H1 (cell line): ENCODE results near the gene FANK1. TPM values are rescaled to one million over a fixed set of nuclear protein-coding genes. Genes with fewer than 3 reads are reported as not detected.

Experiments used
- CTCF ChIA-PET: fragments of 300-600 bp; sonication (Branson Sonifier 250); formaldehyde crosslinking; loops from one replicate; lab custom pipeline; 2021; ENCODE audit not compliant: partially characterized antibody; lab: Charles Lee
- POLR2A ChIA-PET: fragments of 300-600 bp; sonication (Branson Sonifier 250); formaldehyde crosslinking; loops from one replicate; lab custom pipeline; 2021; ENCODE audit warnings: inconsistent platforms; ENCODE audit not compliant: partially characterized antibody; lab: Charles Lee
- DNase-seq, 2 experiments: peaks; one replicate each; pipeline versions ENCODE4 v3.0.0 to v3.0.0-alpha.2; 2010 to 2022; ENCODE audit warnings: low spot score in 2 of 2, low read depth in 1 of 2, mixed read lengths in 1 of 2
- FAIRE-seq: peaks from 2 replicates; lab custom pipeline; 2011; peaks lifted over from hg19 to GRCh38; lab: Jason Lieb, UNC
- H2AFZ ChIP-seq: 2 replicates; pipeline ENCODE4 v1.8.1; 2012; ENCODE audit warnings: low read length, inconsistent platforms
- H2AK5ac ChIP-seq: 2 replicates; pipeline ENCODE4 v1.6.1; 2013; ENCODE audit warnings: low read depth, low read length
- H2BK120ac ChIP-seq: replicated peaks from 2 replicates; pipeline ENCODE3; 2013; ENCODE audit warnings: low read depth, low read length, inconsistent platforms
- H2BK12ac ChIP-seq: 2 replicates; pipeline ENCODE4 v1.6.1; 2013; ENCODE audit warnings: low read depth, low read length
- H2BK15ac ChIP-seq: 2 replicates; pipeline ENCODE4 v1.6.1; 2013; ENCODE audit warnings: low read length
- H2BK20ac ChIP-seq: 2 replicates; pipeline ENCODE4 v1.6.1; 2013; ENCODE audit warnings: low read length
- H2BK5ac ChIP-seq: 2 replicates; pipeline ENCODE4 v1.6.1; 2013; ENCODE audit warnings: low read depth, low read length
- H3K14ac ChIP-seq: 2 replicates; pipeline ENCODE4 v1.6.1; 2013; ENCODE audit warnings: inconsistent platforms; ENCODE audit not compliant: insufficient read length
- H3K18ac ChIP-seq: 2 replicates; pipeline ENCODE4 v1.6.1; 2013; ENCODE audit warnings: low read length; ENCODE audit errors: extremely low read depth
- H3K23ac ChIP-seq: 2 replicates; pipeline ENCODE4 v1.6.1; 2013; ENCODE audit warnings: inconsistent platforms; ENCODE audit not compliant: insufficient read length
- H3K23me2 ChIP-seq: 2 replicates; pipeline ENCODE4 v1.6.1; 2013; ENCODE audit warnings: low read depth, low read length
- H3K27ac ChIP-seq: 2 replicates; pipeline ENCODE4 v1.6.1; 2011; ENCODE audit warnings: low read depth, low read length, inconsistent platforms
- H3K27me3 ChIP-seq, 4 experiments: replicated peaks in 1 of 4; 1 replicate in 1 of 4; 2 replicates in 3 of 4; pipeline versions ENCODE4 v1.6.1 to v1.8.1; 2011 to 2013; ENCODE audit warnings: low read length in 3 of 4, mild to moderate bottlenecking in 3 of 4, inconsistent platforms in 2 of 4, mixed read lengths in 2 of 4, moderate library complexity in 1 of 4; ENCODE audit not compliant: control insufficient read depth in 3 of 4, insufficient read depth in 3 of 4; ENCODE audit errors: extremely low read depth in 1 of 4
- H3K36me3 ChIP-seq, 4 experiments: 2 replicates each; pipeline versions ENCODE4 v1.6.1 to v1.8.1; 2011 to 2013; ENCODE audit warnings: mild to moderate bottlenecking in 4 of 4, low read length in 3 of 4, moderate library complexity in 2 of 4, control low read depth in 1 of 4, inconsistent platforms in 1 of 4; ENCODE audit not compliant: insufficient read depth in 4 of 4, control insufficient read depth in 2 of 4
- H3K4ac ChIP-seq: replicated peaks from 2 replicates; pipeline ENCODE3; 2013; ENCODE audit warnings: low read length, low read depth, mixed read lengths, inconsistent platforms; ENCODE audit not compliant: insufficient read length
- H3K4me1 ChIP-seq, 4 experiments: replicated peaks in 1 of 4; 1 replicate in 1 of 4; 2 replicates in 3 of 4; pipeline versions ENCODE4 v1.6.1 to v1.8.1; 2011 to 2013; ENCODE audit warnings: low read length in 3 of 4, inconsistent platforms in 2 of 4, mixed read lengths in 1 of 4; ENCODE audit not compliant: insufficient read depth in 4 of 4, control insufficient read depth in 3 of 4
- H3K4me2 ChIP-seq, 2 experiments: 2 replicates each; pipeline versions ENCODE4 v1.6.1 to v1.8.1; 2011 to 2013; ENCODE audit warnings: low read depth in 2 of 2, low read length in 2 of 2, control low read depth in 1 of 2, inconsistent platforms in 1 of 2, mild to moderate bottlenecking in 1 of 2; ENCODE audit not compliant: insufficient read depth in 1 of 2
- H3K4me3 ChIP-seq, 4 experiments: fragments of 200-600, 300-600 bp in 1 of 4; sonication (generic), shearing (Covaris generic), sonication (Bioruptor Twin) in 1 of 4; 2 replicates each; pipeline versions ENCODE4 v1.5.1 to v1.8.1; 2011 to 2016; ENCODE audit warnings: low read length in 4 of 4, low read depth in 3 of 4, control low read depth in 2 of 4, inconsistent platforms in 2 of 4, mild to moderate bottlenecking in 2 of 4, mixed read lengths in 1 of 4, moderate library complexity in 1 of 4; ENCODE audit not compliant: insufficient read depth in 2 of 4; ENCODE audit errors: extremely low read depth in 1 of 4
- H3K56ac ChIP-seq: replicated peaks from 2 replicates; pipeline ENCODE3; 2013; ENCODE audit warnings: low read depth, mild to moderate bottlenecking, mixed read lengths, low read length, inconsistent platforms; ENCODE audit not compliant: insufficient read length
- H3K79me1 ChIP-seq: 2 replicates; pipeline ENCODE4 v1.6.1; 2013; ENCODE audit warnings: low read depth, low read length, control low read depth
- H3K79me2 ChIP-seq, 2 experiments: 2 replicates each; pipeline versions ENCODE4 v1.6.1 to v1.8.1; 2012 to 2013; ENCODE audit warnings: low read length in 2 of 2, mild to moderate bottlenecking in 2 of 2, inconsistent platforms in 1 of 2; ENCODE audit not compliant: insufficient read depth in 2 of 2, control insufficient read depth in 1 of 2
- H3K9ac ChIP-seq, 4 experiments: replicated peaks in 1 of 4; 1 replicate in 1 of 4; 2 replicates in 3 of 4; pipeline versions ENCODE4 v1.6.1 to v1.8.1; 2011 to 2013; ENCODE audit warnings: low read depth in 3 of 4, low read length in 3 of 4, control low read depth in 2 of 4, mild to moderate bottlenecking in 2 of 4, moderate library complexity in 2 of 4, inconsistent platforms in 1 of 4; ENCODE audit errors: extremely low read depth in 1 of 4
- H3K9me3 ChIP-seq, 2 experiments: 2 replicates each; pipeline versions ENCODE4 v1.6.1 to v1.8.1; 2012 to 2013; ENCODE audit warnings: mild to moderate bottlenecking in 2 of 2, moderate library complexity in 2 of 2, control low read depth in 1 of 2, inconsistent platforms in 1 of 2, low read depth in 1 of 2, low read length in 1 of 2, mixed read lengths in 1 of 2; ENCODE audit not compliant: insufficient read depth in 2 of 2
- H4K20me1 ChIP-seq, 2 experiments: replicated peaks in 1 of 2; 2 replicates each; pipeline versions ENCODE3 to v1.8.1; 2011 to 2013; ENCODE audit warnings: inconsistent platforms in 2 of 2, low read length in 2 of 2, mild to moderate bottlenecking in 1 of 2; ENCODE audit not compliant: insufficient read depth in 2 of 2, control insufficient read depth in 1 of 2
- H4K5ac ChIP-seq: 2 replicates; pipeline ENCODE4 v1.6.1; 2013; ENCODE audit warnings: low read length, low read depth, mixed read lengths, inconsistent platforms; ENCODE audit not compliant: insufficient read length
- H4K8ac ChIP-seq: 2 replicates; pipeline ENCODE4 v1.8.0; 2013; ENCODE audit warnings: mild to moderate bottlenecking, moderate library complexity, low read length, inconsistent platforms; ENCODE audit not compliant: insufficient read depth; ENCODE audit errors: extremely low read depth
- H4K91ac ChIP-seq: replicated peaks from 2 replicates; pipeline ENCODE3; 2013; ENCODE audit warnings: low read length, mixed read lengths, inconsistent platforms; ENCODE audit not compliant: insufficient read length
- CTBP2 ChIP-seq: IDR thresholded peaks from 2 replicates; pipeline ENCODE4 v1.7.0; 2011; ENCODE audit warnings: borderline replicate concordance, mild to moderate bottlenecking, moderate library complexity, mixed read lengths, low read length; ENCODE audit not compliant: insufficient read depth, insufficient read length
- MAX ChIP-seq: IDR thresholded peaks from 2 replicates; pipeline ENCODE4 v1.6.1; 2012; ENCODE audit warnings: inconsistent platforms
- WGBS, 2 experiments: shearing (Covaris generic) in 1 of 2; methylation state at CpG; one replicate each; pipeline versions ENCODE4 v1.1.6 to v1.1.7; 2013 to 2015; ENCODE audit warnings: low lambda C conversion rate in 2 of 2, mixed read lengths in 2 of 2, inconsistent platforms in 1 of 2, low coverage in 1 of 2, missing lambda C conversion rate in 1 of 2; ENCODE audit not compliant: insufficient replicate concordance in 2 of 2, insufficient coverage in 1 of 2, insufficient read length in 1 of 2; ENCODE audit errors: extremely low coverage in 1 of 2, missing lambda C conversion rate in 1 of 2; 5-methylcytosine and 5-hydroxymethylcytosine counted together
- polyA plus RNA-seq, 7 experiments: library from polyadenylated mRNA; depleted of rRNA in 3 of 7; stranded (reverse) in 5 of 7; unstranded in 2 of 7; fragments of >200 nt in 5 of 7; fragments of 200-250 nt in 2 of 7; gene quantifications; 1 replicate in 5 of 7; 2 replicates in 1 of 7; 4 replicates in 1 of 7; pipeline versions ENCODE4 v1.2.1 to v1.2.3, GENCODE V29; 2011 to 2013; ENCODE audit warnings: missing spikeins in 2 of 7, mixed read lengths in 2 of 7
- total RNA-seq: library from RNA; stranded (reverse); fragmentation: NEBNext Ultra II Directional; extraction: Animal tissue kit (Norgen Biotek cat#: 25700); gene quantifications from 2 replicates; pipeline ENCODE4 v1.2.1, GENCODE V29; 2021

Gene FANK1
- total and polyA plus RNA-seq, 2 of the 8 experiments (the other 6 are each of a cell fraction or from before 2014, with no cell fraction given): 1.2 TPM; not detected in 1

- Histone ChIP-seq H3K27ac (no peak overlapping the region), H2BK12ac (no peak overlapping the region), H3K9me3 (no peaks in the 10 kb centered on the region), H2BK15ac (no peak overlapping the region), H2BK120ac (no peak overlapping the region), H3K36me3 (no peaks in the 10 kb centered on the region), H2AK5ac (no peak overlapping the region), H4K20me1 (no peaks in the 10 kb centered on the region), H3K4me3 (no peak overlapping the region), H4K5ac (no peak overlapping the region), H3K18ac (no peak overlapping the region), H4K91ac (no peak overlapping the region), H3K9ac (no peak overlapping the region), H3K79me2 (no peaks in the 10 kb centered on the region), H3K27me3 (no peaks in the 10 kb centered on the region), H2AFZ (no peak overlapping the region), H3K23me2 (no peaks in the 10 kb centered on the region), H3K4ac (no peak overlapping the region), H3K56ac (no peak overlapping the region), H3K14ac (no peak overlapping the region), H3K4me2 (no peak overlapping the region), H2BK5ac (no peak overlapping the region), H3K4me1 (no peaks in the 10 kb centered on the region), H2BK20ac (no peak overlapping the region), H3K23ac (no peak overlapping the region), H3K79me1 (no peaks in the 10 kb centered on the region), H4K8ac (no peak overlapping the region)
- FAIRE-seq: no peak
- DNase-seq: no peak
- CTCF ChIA-PET: interaction anchor here (1.1 to 1.2 kb wide), 2 partner anchors 17 to 20 kb away, joined by 3 to 4 read pairs; no protein-coding TSS in a partner anchor
- WGBS, 2 experiments: 93% methylated on average over 12 of the region's 12 CpGs; no CpG with 5 or more reads in 1 of the 2 experiments
- POLR2A ChIA-PET: interaction anchor here (0.6 kb wide), 1 partner anchor 73 kb away, joined by 3 read pairs; no protein-coding TSS in a partner anchor
- TF ChIP-seq CTBP2 (no peak), MAX (no peak)
Measured at GRCh38 chr10:125997586-125997985, 101.2 kb downstream of the FANK1 start.
